Activated CD4-positive, alpha-beta memory T cell treated with anti-CD3 and anti-CD28 coated beads for 36 hours (primary cell): ENCODE data around the gene AMBRA1. TPM values are rescaled to one million over a fixed set of nuclear protein-coding genes. Genes with fewer than 3 reads are reported as not detected.

Experiments used
- CTCF ChIA-PET: fragments of 350-600 bp; sonication (Branson Sonifier 250); formaldehyde crosslinking; loops from one replicate; lab custom pipeline; 2021; ENCODE audit warnings: antibody characterized with exemption, inconsistent platforms; lab: Charles Lee
- POLR2A ChIA-PET: fragments of 350-600 bp; sonication (Branson Sonifier 250); formaldehyde crosslinking; loops from one replicate; lab custom pipeline; 2021; ENCODE audit warnings: antibody characterized with exemption; lab: Charles Lee
- DNase-seq: peaks from one replicate; pipeline ENCODE4 v3.0.0-alpha.2; 2020
- H3K27ac Mint-ChIP-seq: one replicate; pipeline ENCODE4 v1.8.0; 2021; ENCODE audit warnings: mixed read lengths
- H3K27me3 Mint-ChIP-seq: one replicate; pipeline ENCODE4 v1.8.0; 2021; ENCODE audit warnings: mixed read lengths
- H3K36me3 Mint-ChIP-seq: one replicate; pipeline ENCODE4 v1.8.0; 2021; ENCODE audit warnings: mixed read lengths
- H3K4me1 Mint-ChIP-seq: one replicate; pipeline ENCODE4 v1.8.0; 2021; ENCODE audit warnings: low read depth, mixed read lengths
- H3K4me3 Mint-ChIP-seq: one replicate; pipeline ENCODE4 v1.8.0; 2021; ENCODE audit warnings: mild to moderate bottlenecking, mixed read lengths
- H3K9me3 Mint-ChIP-seq: one replicate; pipeline ENCODE4 v1.8.0; 2021; ENCODE audit warnings: mixed read lengths
- intact Hi-C: fragments of 100-400 bp; cut with micrococcal nuclease; formaldehyde crosslinking; loops from one replicate; pipeline ENCODE4 v1.15.1; 2023
- total RNA-seq, 2 experiments: library from RNA; stranded (reverse); gene quantifications; one replicate each; pipeline ENCODE4 v1.2.3, GENCODE V29; 2021

Gene AMBRA1
- total RNA-seq, 2 experiments from 2014 or later, result 22.5 to 24.1 TPM

- POLR2A ChIA-PET, result interaction anchor here (0.8 kb wide), 1 partner anchor 18 kb away, joined by 4 read pairs; the partner anchor contains the start of gene AMBRA1
- CTCF ChIA-PET, result interaction anchor here (1.2 kb wide), 2 partner anchors 18 to 122 kb away, joined by 5 to 7 read pairs; partner anchors contain the start of gene AMBRA1
- Mint-ChIP-seq H3K4me3 (no peak overlapping the region), H3K4me1 (peaks cover 16% of the 10 kb centered on the region), H3K27ac (no peak overlapping the region), H3K36me3 (no peaks in the 10 kb centered on the region), H3K9me3 (no peaks in the 10 kb centered on the region), H3K27me3 (no peaks in the 10 kb centered on the region)
- intact Hi-C loops, result loop anchor here (10.0 kb wide), 1 partner anchor 367 kb away; no protein-coding TSS in a partner anchor
- DNase-seq, result no peak
Observed at GRCh38 chr11:46611526-46612304, 17.9 kb upstream of the AMBRA1 start.

- intact Hi-C loops, result no loop called here
- H3K9me3 Mint-ChIP-seq, result no peaks in the 10 kb centered on the region
- no peak overlapping the region for H3K27ac Mint-ChIP-seq
- DNase-seq, result no peak
- ChIA-PET POLR2A (no interaction called here), CTCF (no interaction called here)
- H3K4me1 Mint-ChIP-seq, result peaks cover 3% of the 10 kb centered on the region
- no peaks in the 10 kb centered on the region for H3K36me3 Mint-ChIP-seq
- no peak overlapping the region for H3K4me3 Mint-ChIP-seq
- H3K27me3 Mint-ChIP-seq, result no peaks in the 10 kb centered on the region
Observed at GRCh38 chr11:46609386-46609785, 15.6 kb upstream of the AMBRA1 start.

- Mint-ChIP-seq H3K4me3 (no peak overlapping the region), H3K27me3 (no peaks in the 10 kb centered on the region), H3K9me3 (no peaks in the 10 kb centered on the region), H3K36me3 (no peaks in the 10 kb centered on the region), H3K27ac (no peak overlapping the region), H3K4me1 (peaks cover 7% of the 10 kb centered on the region)
- CTCF ChIA-PET, result no interaction called here
- no peak for DNase-seq
- POLR2A ChIA-PET, result no interaction called here
- intact Hi-C loops, result no loop called here
Observed at GRCh38 chr11:46607516-46607915, 13.7 kb upstream of the AMBRA1 start.

GRCh38 chr11:46604796-46605195 is 11.0 kb upstream of the AMBRA1 start:
- intact Hi-C loops, result no loop called here
- no peaks in the 10 kb centered on the region for H3K27me3 Mint-ChIP-seq
- H3K27ac Mint-ChIP-seq, result no peak overlapping the region
- H3K9me3 Mint-ChIP-seq, result no peaks in the 10 kb centered on the region
- peaks cover 4% of the 10 kb centered on the region for H3K4me1 Mint-ChIP-seq
- no peak overlapping the region for H3K4me3 Mint-ChIP-seq
- ChIA-PET CTCF (no interaction called here), POLR2A (no interaction called here)
- DNase-seq, result no peak
- H3K36me3 Mint-ChIP-seq, result no peaks in the 10 kb centered on the region

GRCh38 chr11:46603704-46604308 is 10.0 kb upstream of the AMBRA1 start:
- Mint-ChIP-seq H3K27me3 (no peaks in the 10 kb centered on the region), H3K9me3 (no peaks in the 10 kb centered on the region), H3K4me3 (no peak overlapping the region), H3K36me3 (no peaks in the 10 kb centered on the region), H3K27ac (no peak overlapping the region), H3K4me1 (peaks cover 4% of the 10 kb centered on the region)
- ChIA-PET POLR2A (no interaction called here), CTCF (no interaction called here)
- intact Hi-C loops, result no loop called here
- DNase-seq, result no peak

- intact Hi-C loops, result no loop called here
- Mint-ChIP-seq H3K9me3 (no peaks in the 10 kb centered on the region), H3K27ac (no peak overlapping the region), H3K27me3 (no peaks in the 10 kb centered on the region), H3K36me3 (no peaks in the 10 kb centered on the region), H3K4me1 (peaks cover 8% of the 10 kb centered on the region), H3K4me3 (no peak overlapping the region)
- ChIA-PET POLR2A (no interaction called here), CTCF (no interaction called here)
- no peak for DNase-seq
Observed at GRCh38 chr11:46601129-46601528, 7.3 kb upstream of the AMBRA1 start.

- intact Hi-C loops, result no loop called here
- Mint-ChIP-seq H3K27ac (no peak overlapping the region), H3K4me1 (peaks cover 8% of the 10 kb centered on the region), H3K36me3 (no peaks in the 10 kb centered on the region), H3K9me3 (no peaks in the 10 kb centered on the region), H3K27me3 (no peaks in the 10 kb centered on the region), H3K4me3 (no peak overlapping the region)
- no peak for DNase-seq
- POLR2A ChIA-PET, result no interaction called here
- CTCF ChIA-PET, result no interaction called here
Observed at GRCh38 chr11:46600194-46600960, 6.6 kb upstream of the AMBRA1 start.

- H3K4me1 Mint-ChIP-seq, result peaks cover 8% of the 10 kb centered on the region
- POLR2A ChIA-PET, result no interaction called here
- no peak overlapping the region for H3K27ac Mint-ChIP-seq
- H3K27me3 Mint-ChIP-seq, result no peaks in the 10 kb centered on the region
- no peaks in the 10 kb centered on the region for H3K36me3 Mint-ChIP-seq
- H3K9me3 Mint-ChIP-seq, result no peaks in the 10 kb centered on the region
- no peak overlapping the region for H3K4me3 Mint-ChIP-seq
- intact Hi-C loops, result no loop called here
- CTCF ChIA-PET, result no interaction called here
- DNase-seq, result no peak
Observed at GRCh38 chr11:46599340-46600193, 5.7 kb upstream of the AMBRA1 start.

- no peaks in the 10 kb centered on the region for H3K36me3 Mint-ChIP-seq
- H3K4me3 Mint-ChIP-seq, result no peak overlapping the region
- DNase-seq, result no peak
- no peak overlapping the region for H3K27ac Mint-ChIP-seq
- H3K4me1 Mint-ChIP-seq, result peaks cover 15% of the 10 kb centered on the region
- no peaks in the 10 kb centered on the region for H3K9me3 Mint-ChIP-seq
- POLR2A ChIA-PET, result no interaction called here
- CTCF ChIA-PET, result no interaction called here
- no peaks in the 10 kb centered on the region for H3K27me3 Mint-ChIP-seq
- intact Hi-C loops, result no loop called here
Observed at GRCh38 chr11:46597609-46598219, 3.9 kb upstream of the AMBRA1 start.

GRCh38 chr11:46597155-46597554 is 3.3 kb upstream of the AMBRA1 start:
- DNase-seq, result no peak
- CTCF ChIA-PET, result no interaction called here
- intact Hi-C loops, result no loop called here
- Mint-ChIP-seq H3K27ac (no peak overlapping the region), H3K27me3 (no peaks in the 10 kb centered on the region), H3K36me3 (no peaks in the 10 kb centered on the region), H3K4me1 (peaks cover 20% of the 10 kb centered on the region), H3K4me3 (no peak overlapping the region), H3K9me3 (no peaks in the 10 kb centered on the region)
- POLR2A ChIA-PET, result no interaction called here

GRCh38 chr11:46594785-46595184 is 962 bp upstream of the AMBRA1 start:
- Mint-ChIP-seq H3K4me1 (peaks cover 35% of the 10 kb centered on the region), H3K4me3 (peak overlapping the region; percentile 91), H3K27ac (no peak overlapping the region), H3K27me3 (no peaks in the 10 kb centered on the region), H3K36me3 (peaks cover 1% of the 10 kb centered on the region), H3K9me3 (no peaks in the 10 kb centered on the region)
- POLR2A ChIA-PET, result interaction anchor here (0.6 kb wide), 1 partner anchor 23 kb away, joined by 4 read pairs; the partner anchor contains the start of genes ATG13 and HARBI1
- CTCF ChIA-PET, result interaction anchor here (1.0 to 1.3 kb wide), 5 partner anchors 17 to 57 kb away, joined by 3 to 9 read pairs (median 3); partner anchors contain the start of genes ATG13 and HARBI1
- intact Hi-C loops, result loop anchor here (1.0 to 2.0 kb wide), 2 partner anchors 23 to 30 kb away; partner anchors contain the start of genes ATG13 and HARBI1
- no peak for DNase-seq
